Ectodermal cell (in vitro differentiated cells): Measurements from ENCODE around the gene MRPS30.
"Not testable (repeated sequence)": the region's sequence is repeated elsewhere in the genome, so short reads cannot be mapped to it uniquely, and the experiment has no call there.

Experiments
- H3K27ac ChIP-seq: 2 replicates; pipeline ENCODE4 v1.7.0; 2013; ENCODE audit warnings: mild to moderate bottlenecking, low read depth, low read length; ENCODE audit not compliant: insufficient read depth, poor library complexity, severe bottlenecking
- H3K27me3 ChIP-seq: 2 replicates; pipeline ENCODE4 v1.7.0; 2013; ENCODE audit warnings: mild to moderate bottlenecking, low read length; ENCODE audit not compliant: insufficient read depth, control insufficient read depth, poor library complexity, severe bottlenecking
- H3K36me3 ChIP-seq: one replicate; pipeline ENCODE4 v1.7.0; 2013; ENCODE audit warnings: low read length; ENCODE audit not compliant: control insufficient read depth, insufficient read depth
- H3K4me1 ChIP-seq: one replicate; pipeline ENCODE4 v1.7.0; 2013; ENCODE audit warnings: low read length; ENCODE audit not compliant: control insufficient read depth, insufficient read depth
- H3K4me3 ChIP-seq: 2 replicates; pipeline ENCODE4 v1.7.0; 2013; ENCODE audit warnings: low read depth, low read length, control low read depth; ENCODE audit not compliant: insufficient read depth
- H3K9me3 ChIP-seq: 2 replicates; pipeline ENCODE4 v1.7.0; 2013; ENCODE audit warnings: mild to moderate bottlenecking, low read length, moderate library complexity; ENCODE audit not compliant: control insufficient read depth
- WGBS, 2 experiments: methylation state at CpG; one replicate each; pipeline ENCODE4 v1.1.7; 2013; ENCODE audit warnings: missing lambda C conversion rate in 2 of 2; 5-methylcytosine and 5-hydroxymethylcytosine counted together

Gene MRPS30

GRCh38 chr5:44789372-44789995 lies 19.3 kb upstream of the MRPS30 start:
- 89 to 90% methylated on average over 11 of the region's 11 CpGs for WGBS, 2 experiments
- H3K9me3 ChIP-seq, H3K36me3 ChIP-seq: not testable (repeated sequence)

GRCh38 chr5:44792031-44792673 lies 16.6 kb upstream of the MRPS30 start:
- not testable (repeated sequence) for H3K9me3 ChIP-seq, H3K4me1 ChIP-seq, H3K36me3 ChIP-seq, H3K27ac ChIP-seq, H3K4me3 ChIP-seq, H3K27me3 ChIP-seq
- 94 to 95% methylated on average over 8 of the region's 8 CpGs for WGBS, 2 experiments

More at GRCh38 chr5:44789372-44789995, 19.3 kb upstream of the MRPS30 start:
- not testable (repeated sequence) for H3K4me3 ChIP-seq, H3K27ac ChIP-seq, H3K27me3 ChIP-seq, H3K4me1 ChIP-seq

- H3K9me3 ChIP-seq = no peaks in the 10 kb centered on the region
- H3K4me3 ChIP-seq = no peak overlapping the region
- no peak overlapping the region for H3K27ac ChIP-seq
- WGBS, 2 experiments = 88 to 95% methylated on average over 1 of the region's 1 CpG
- H3K36me3 ChIP-seq = peaks cover 5% of the 10 kb centered on the region
- no peaks in the 10 kb centered on the region for H3K4me1 ChIP-seq
- no peaks in the 10 kb centered on the region for H3K27me3 ChIP-seq
These were observed 14.4 kb upstream of the MRPS30 start for GRCh38 chr5:44794371-44794770.

- WGBS, 2 experiments = 82 to 90% methylated on average over 4 of the region's 4 CpGs
- H3K4me1 ChIP-seq = no peaks in the 10 kb centered on the region
- no peaks in the 10 kb centered on the region for H3K9me3 ChIP-seq
- H3K27ac ChIP-seq = no peak overlapping the region
- H3K27me3 ChIP-seq = no peaks in the 10 kb centered on the region
- H3K36me3 ChIP-seq = peaks cover 5% of the 10 kb centered on the region
- no peak overlapping the region for H3K4me3 ChIP-seq
These were observed 13.3 kb upstream of the MRPS30 start for GRCh38 chr5:44795496-44795895.

GRCh38 chr5:44797841-44798240 lies 10.9 kb upstream of the MRPS30 start:
- no peak overlapping the region for H3K4me3 ChIP-seq
- no peaks in the 10 kb centered on the region for H3K9me3 ChIP-seq
- peaks cover 5% of the 10 kb centered on the region for H3K36me3 ChIP-seq
- no peak overlapping the region for H3K27ac ChIP-seq
- H3K4me1 ChIP-seq = no peaks in the 10 kb centered on the region
- H3K27me3 ChIP-seq = no peaks in the 10 kb centered on the region
- WGBS, 2 experiments = 89 to 92% methylated on average over 3 of the region's 3 CpGs

GRCh38 chr5:44801992-44802391 lies 6.8 kb upstream of the MRPS30 start:
- no peak overlapping the region for H3K27ac ChIP-seq
- peaks cover 5% of the 10 kb centered on the region for H3K36me3 ChIP-seq
- WGBS, 2 experiments = 97 to 100% methylated on average over 1 of the region's 1 CpG
- no peak overlapping the region for H3K4me3 ChIP-seq
- no peaks in the 10 kb centered on the region for H3K4me1 ChIP-seq
- no peaks in the 10 kb centered on the region for H3K27me3 ChIP-seq
- no peaks in the 10 kb centered on the region for H3K9me3 ChIP-seq

GRCh38 chr5:44806608-44807007 lies 2.1 kb upstream of the MRPS30 start:
- WGBS, 2 experiments = 93 to 98% methylated on average over 2 of the region's 2 CpGs
- H3K4me3 ChIP-seq = no peak overlapping the region
- H3K4me1 ChIP-seq = no peaks in the 10 kb centered on the region
- H3K27me3 ChIP-seq = no peaks in the 10 kb centered on the region
- H3K36me3 ChIP-seq = no peaks in the 10 kb centered on the region
- H3K27ac ChIP-seq = no peak overlapping the region
- no peaks in the 10 kb centered on the region for H3K9me3 ChIP-seq

GRCh38 chr5:44807269-44807668 lies 1.5 kb upstream of the MRPS30 start:
- no peaks in the 10 kb centered on the region for H3K9me3 ChIP-seq
- no peaks in the 10 kb centered on the region for H3K4me1 ChIP-seq
- H3K36me3 ChIP-seq = no peaks in the 10 kb centered on the region
- 89 to 93% methylated on average over 1 of the region's 1 CpG for WGBS, 2 experiments
- no peak overlapping the region for H3K4me3 ChIP-seq
- H3K27me3 ChIP-seq = no peaks in the 10 kb centered on the region
- H3K27ac ChIP-seq = no peak overlapping the region

- Histone ChIP-seq H3K4me1 (no peaks in the 10 kb centered on the region), H3K27me3 (no peaks in the 10 kb centered on the region), H3K36me3 (peaks cover under 1% of the 10 kb centered on the region), H3K27ac (peak overlapping the region; percentile 85), H3K4me3 (peak overlapping the region; percentile 97), H3K9me3 (no peaks in the 10 kb centered on the region)
- 0% methylated on average over 45 of the region's 45 CpGs for WGBS, 2 experiments
These were observed 638 bp downstream of the MRPS30 start for GRCh38 chr5:44809215-44809955.

GRCh38 chr5:44809956-44810420 lies 1.2 kb downstream of the MRPS30 start:
- WGBS, 2 experiments = 0 to 10% methylated on average over 2 to 5 of the region's 11 CpGs
- no peaks in the 10 kb centered on the region for H3K9me3 ChIP-seq
- H3K36me3 ChIP-seq = peaks cover 6% of the 10 kb centered on the region
- no peak overlapping the region for H3K27ac ChIP-seq
- H3K27me3 ChIP-seq = no peaks in the 10 kb centered on the region
- no peaks in the 10 kb centered on the region for H3K4me1 ChIP-seq
- H3K4me3 ChIP-seq = peak overlapping the region; percentile 97
